Stimulated activated CD8-positive, alpha-beta memory T cell treated with anti-CD3 and anti-CD28 coated beads, Interleukin-7, amount 100 ng/mL, for 48 hours (primary cell): ENCODE data around the gene PRSS53.

ENCODE experiments used
- DNase-seq, 2 donors: peaks; one replicate each; pipeline ENCODE4 v3.0.0-alpha.2; 2020; ENCODE audit warnings: low read depth in 1 of 2; ENCODE audit errors: extremely low read depth in 1 of 2

PRSS53 gene

DNA sequence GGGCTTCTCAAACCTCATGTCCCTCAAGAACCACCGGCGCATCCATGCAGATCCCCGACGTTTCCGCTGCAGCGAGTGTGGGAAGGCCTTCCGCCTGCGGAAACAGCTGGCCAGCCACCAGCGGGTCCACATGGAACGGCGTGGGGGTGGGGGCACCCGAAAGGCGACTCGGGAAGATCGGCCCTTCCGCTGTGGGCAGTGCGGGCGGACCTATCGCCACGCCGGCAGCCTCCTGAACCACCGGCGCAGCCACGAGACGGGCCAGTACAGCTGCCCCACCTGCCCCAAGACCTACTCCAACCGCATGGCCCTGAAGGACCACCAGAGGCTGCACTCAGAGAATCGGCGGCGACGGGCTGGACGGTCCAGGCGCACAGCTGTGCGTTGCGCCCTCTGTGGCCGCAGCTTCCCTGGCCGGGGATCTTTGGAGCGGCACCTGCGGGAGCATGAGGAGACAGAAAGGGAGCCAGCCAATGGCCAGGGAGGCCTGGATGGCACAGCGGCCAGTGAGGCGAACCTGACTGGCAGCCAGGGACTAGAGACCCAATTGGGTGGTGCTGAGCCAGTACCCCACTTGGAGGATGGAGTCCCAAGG lies 8.6 kb downstream of the PRSS53 start:
- no peak for DNase-seq

DNA sequence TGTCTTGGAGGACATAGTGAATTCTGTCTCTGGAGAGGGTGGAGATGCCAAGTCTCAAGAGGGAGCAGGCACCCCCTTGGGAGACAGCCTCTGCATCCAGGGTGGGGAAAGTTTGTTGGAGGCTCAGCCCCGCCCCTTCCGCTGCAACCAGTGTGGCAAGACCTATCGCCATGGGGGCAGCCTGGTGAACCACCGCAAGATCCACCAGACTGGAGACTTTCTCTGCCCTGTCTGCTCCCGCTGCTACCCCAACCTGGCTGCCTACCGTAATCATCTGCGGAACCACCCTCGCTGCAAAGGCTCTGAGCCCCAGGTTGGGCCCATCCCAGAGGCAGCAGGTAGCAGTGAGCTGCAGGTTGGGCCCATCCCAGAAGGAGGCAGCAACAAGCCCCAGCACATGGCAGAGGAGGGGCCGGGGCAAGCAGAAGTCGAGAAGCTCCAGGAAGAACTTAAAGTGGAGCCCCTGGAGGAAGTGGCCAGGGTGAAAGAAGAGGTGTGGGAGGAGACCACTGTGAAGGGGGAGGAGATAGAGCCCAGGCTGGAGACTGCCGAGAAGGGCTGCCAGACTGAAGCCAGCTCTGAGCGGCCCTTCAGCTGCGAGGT lies 9.3 kb downstream of the PRSS53 start:
- DNase-seq = no peak

DNA sequence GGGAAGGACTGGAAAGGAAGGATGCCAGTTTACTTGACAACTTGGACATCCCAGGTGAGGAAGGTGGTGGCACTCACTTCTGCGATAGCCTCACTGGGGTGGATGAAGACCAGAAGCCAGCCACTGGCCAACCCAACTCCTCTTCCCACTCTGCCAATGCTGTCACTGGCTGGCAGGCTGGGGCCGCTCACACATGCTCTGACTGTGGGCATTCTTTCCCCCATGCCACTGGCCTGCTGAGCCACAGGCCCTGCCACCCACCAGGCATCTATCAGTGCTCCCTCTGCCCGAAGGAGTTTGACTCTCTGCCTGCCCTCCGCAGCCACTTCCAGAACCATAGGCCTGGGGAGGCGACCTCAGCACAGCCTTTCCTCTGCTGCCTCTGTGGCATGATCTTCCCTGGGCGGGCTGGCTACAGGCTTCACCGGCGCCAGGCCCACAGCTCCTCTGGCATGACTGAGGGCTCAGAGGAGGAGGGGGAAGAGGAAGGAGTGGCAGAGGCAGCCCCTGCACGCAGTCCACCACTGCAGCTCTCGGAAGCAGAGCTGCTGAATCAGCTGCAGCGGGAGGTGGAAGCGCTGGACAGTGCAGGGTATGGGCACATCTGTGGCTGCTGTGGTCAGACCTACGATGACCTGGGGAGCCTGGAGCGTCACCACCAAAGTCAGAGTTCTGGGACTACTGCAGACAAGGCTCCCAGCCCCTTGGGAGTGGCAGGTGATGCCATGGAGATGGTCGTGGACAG lies 10.0 kb downstream of the PRSS53 start:
- no peak for DNase-seq

DNA sequence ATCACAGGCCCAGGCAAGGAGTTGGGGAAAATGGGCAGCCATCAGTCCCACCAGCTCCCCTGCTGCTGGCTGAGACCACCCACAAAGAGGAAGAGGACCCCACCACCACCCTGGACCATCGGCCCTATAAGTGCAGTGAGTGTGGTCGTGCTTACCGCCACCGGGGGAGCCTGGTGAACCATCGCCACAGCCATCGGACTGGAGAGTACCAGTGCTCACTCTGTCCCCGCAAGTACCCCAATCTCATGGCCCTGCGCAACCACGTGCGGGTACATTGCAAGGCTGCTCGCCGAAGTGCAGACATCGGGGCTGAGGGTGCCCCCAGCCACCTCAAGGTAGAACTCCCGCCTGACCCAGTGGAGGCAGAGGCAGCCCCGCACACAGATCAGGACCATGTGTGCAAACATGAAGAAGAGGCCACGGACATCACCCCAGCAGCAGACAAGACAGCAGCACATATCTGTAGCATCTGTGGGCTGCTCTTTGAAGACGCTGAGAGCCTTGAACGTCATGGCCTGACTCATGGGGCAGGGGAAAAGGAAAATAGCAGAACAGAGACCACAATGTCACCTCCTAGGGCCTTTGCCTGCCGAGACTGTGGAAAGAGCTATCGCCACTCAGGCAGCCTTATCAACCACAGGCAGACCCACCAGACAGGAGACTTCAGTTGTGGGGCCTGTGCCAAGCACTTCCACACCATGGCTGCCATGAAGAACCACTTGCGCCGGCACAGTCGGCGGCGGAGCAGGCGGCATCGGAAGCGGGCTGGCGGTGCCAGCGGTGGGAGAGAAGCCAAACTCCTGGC lies 10.9 kb downstream of the PRSS53 start:
- DNase-seq = no peak

DNA sequence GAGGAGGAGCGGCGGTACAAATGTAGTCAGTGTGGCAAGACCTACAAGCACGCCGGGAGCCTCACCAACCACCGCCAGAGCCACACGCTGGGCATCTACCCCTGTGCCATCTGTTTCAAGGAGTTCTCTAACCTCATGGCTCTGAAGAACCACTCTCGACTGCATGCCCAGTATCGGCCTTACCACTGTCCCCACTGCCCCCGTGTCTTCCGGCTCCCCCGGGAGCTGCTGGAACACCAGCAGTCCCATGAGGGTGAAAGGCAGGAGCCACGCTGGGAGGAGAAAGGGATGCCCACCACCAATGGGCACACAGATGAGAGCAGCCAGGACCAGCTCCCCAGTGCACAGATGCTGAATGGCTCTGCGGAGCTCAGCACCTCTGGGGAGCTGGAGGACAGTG lies 11.7 kb downstream of the PRSS53 start:
- no peak for DNase-seq

DNA sequence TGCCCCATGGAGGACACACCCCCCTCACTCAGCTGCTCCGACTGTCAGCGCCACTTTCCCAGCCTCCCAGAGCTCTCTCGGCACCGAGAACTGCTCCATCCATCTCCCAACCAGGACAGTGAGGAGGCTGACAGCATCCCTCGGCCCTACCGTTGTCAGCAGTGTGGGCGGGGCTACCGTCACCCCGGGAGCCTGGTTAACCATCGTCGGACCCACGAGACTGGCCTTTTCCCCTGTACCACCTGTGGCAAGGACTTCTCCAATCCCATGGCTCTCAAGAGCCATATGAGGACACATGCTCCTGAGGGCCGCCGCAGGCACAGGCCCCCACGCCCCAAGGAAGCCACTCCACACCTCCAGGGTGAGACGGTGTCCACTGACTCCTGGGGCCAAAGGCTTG lies 12.4 kb downstream of the PRSS53 start:
- DNase-seq = no peak

DNA sequence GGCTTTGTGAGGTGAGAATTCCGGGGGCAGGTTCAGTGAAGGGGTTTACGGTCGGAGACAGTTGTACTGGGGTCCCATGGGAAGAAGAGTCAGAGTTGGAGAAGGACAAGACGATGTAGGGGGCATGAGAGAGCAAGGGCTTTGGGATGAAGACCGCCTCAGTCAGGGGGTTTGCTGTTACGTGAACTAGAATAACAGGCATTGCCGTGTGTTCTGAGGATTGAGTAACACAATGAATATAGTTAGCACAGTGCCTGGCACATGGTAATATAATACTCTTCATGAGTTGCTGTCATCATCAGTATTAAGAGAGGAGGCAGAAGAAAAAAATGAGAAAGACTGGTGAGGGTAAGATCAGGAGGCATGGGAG lies 13.9 kb downstream of the PRSS53 start:
- no peak for DNase-seq

DNA sequence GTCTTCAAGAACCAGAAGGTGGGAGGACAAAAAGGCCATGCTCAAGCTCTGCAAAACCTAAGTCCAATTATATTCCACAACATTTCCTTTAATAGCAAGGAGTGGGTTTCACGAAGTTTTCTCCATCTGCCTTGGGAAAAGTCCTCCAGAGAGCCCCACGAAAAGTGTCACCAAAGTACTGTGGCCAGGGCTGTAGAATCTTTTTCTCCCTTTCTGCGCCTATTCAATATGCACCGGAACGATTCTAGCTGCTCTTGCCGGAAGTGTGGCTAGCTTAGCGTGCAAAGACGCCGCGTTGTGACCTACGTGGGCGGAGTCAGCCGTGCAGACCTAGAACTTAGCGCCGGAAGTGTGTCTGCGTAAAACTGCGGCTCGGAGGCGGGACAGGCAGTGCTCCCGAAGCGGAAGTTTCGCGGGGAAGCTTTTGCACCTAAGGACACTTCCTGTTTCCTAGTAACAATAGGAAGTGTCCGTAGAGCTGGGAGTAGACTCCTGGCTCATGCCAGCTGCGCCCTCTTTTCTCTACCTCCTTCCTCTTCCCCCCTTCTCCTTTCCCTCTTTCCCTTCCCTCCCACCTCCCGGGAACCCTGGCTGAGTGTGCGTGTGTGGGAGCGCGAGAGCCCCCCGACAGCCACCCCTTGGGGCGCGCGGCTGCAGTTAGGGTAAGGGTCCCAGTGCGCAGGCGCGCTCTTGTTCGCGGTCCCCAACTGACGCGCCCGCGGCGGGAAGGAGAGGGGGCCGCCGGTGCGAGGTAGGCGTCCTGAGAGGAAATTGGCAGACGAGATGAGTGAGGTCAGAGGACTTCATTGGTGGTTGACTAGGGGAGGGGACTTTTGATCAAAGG lies 14.6 kb downstream of the PRSS53 start, which contains the start of the genes ZNF646 and ZNF668:
Gene ZNF646 (plus strand): TSS at position 453 of the 844 bp plus-strand sequence. CDS start 1,903 bp downstream, outside the sequence.
Gene ZNF668 (minus strand): TSS at position 271 of the 844 bp plus-strand sequence. CDS start 9,781 bp downstream, outside the sequence.
- DNase-seq = peak; percentile 94 to 99

DNA sequence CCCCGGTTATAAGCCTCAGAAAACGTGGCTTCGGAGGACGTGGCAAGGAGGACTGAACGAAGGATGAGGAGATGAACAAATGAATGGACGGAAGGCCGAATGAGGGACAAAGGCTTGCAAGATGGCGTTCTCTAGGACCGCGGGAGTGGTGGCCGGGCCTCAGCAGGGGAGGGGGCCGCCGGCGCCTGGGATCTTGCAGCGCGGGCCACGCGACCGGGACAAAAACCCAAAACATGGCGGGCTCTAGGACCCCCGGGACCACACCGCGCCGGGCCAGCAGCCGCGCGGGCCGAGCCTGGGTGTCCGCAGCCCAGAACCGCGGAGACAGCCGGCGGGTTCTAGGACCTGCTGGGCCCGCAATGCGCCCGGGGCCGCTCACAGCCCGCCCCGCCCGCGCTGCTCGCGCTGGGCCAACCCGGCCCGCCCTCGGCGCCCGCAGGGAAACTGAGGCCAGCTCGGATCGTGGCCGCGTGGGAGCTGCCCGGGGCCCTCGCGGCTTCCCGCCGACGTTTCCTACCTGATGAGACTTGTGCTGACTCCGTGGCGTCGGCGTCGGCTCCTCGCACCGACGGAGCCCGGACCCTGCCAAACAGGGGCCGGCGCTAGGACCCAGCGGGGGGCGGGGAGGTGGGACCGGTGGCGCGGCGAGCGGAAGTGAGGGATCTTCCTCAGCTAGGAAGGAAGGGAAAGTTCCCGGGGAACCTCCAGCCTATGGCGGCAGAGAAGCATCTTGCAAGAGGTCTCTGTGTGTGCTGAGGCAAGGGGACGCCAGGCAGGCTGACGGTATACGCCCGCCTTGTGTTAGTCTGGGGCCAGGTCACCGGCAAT lies 15.4 kb downstream of the PRSS53 start:
- DNase-seq = peak; percentile 78 to 85

DNA sequence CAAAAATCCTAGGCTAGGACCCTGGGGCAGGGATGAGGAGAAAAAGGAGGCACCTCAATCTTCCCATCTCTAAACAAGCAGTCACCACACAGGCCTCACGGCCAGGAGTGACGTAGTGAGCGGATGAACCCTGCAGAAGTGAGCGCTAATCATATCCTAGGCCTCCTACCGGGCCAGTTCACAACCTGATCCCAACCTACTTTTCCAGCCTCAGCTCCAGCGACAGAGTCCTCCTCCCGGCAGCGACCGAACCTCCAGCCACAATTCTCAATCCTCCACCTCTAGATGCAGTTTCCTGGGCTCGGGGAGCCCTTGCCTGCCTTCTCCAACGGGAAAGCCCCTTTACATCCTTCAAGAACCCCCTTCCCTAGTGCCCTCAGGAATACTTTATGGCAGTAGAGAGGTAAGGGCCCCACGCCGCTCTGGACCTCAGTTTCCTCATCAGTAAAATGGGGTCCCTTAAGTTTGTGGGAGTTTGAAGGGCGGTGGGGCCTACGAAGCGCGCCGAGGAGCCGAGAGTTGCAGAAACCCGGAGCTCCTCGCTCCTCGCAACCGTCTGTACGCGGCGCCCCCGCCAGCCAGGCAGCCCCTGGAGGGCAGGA lies 16.1 kb downstream of the PRSS53 start:
- DNase-seq = no peak

DNA sequence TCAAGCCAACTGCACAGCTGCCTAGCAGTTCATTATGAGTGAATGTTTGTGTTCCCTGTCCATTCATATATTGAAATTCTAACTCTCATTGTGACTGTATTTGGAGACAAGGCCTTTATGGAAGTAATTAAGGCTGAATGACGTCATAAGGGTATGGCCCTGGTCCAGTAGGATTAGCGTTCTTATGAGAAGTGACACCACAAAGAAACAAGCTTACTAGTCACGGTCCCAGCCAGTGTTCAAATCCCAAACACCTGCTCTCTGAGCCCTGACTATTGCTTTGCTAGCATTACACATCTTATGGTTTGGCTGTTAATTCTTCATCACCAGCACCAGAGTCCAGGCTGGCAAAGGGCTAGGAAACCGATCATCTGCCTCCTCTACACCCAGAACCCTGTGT lies 16.9 kb downstream of the PRSS53 start:
- DNase-seq = no peak

DNA sequence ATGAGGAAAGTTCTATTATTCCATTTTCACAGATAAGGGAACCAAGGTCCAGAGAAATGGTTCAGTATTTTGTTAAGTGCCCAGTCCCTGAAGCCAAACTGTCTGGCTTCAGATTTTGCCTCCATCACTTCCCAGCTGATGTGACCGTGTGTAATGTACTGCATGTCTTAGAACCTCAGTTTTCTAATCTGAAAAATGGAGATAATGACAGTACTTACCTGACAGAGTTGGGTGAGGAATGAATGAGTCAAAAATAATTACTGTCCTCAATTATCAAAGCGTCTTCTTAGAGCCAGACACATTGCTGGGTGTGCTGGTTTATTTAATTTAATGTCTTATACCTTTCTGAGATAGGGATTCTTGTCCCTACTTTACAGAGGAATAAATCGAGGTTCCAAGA lies 21.4 kb downstream of the PRSS53 start:
- no peak for DNase-seq

DNA sequence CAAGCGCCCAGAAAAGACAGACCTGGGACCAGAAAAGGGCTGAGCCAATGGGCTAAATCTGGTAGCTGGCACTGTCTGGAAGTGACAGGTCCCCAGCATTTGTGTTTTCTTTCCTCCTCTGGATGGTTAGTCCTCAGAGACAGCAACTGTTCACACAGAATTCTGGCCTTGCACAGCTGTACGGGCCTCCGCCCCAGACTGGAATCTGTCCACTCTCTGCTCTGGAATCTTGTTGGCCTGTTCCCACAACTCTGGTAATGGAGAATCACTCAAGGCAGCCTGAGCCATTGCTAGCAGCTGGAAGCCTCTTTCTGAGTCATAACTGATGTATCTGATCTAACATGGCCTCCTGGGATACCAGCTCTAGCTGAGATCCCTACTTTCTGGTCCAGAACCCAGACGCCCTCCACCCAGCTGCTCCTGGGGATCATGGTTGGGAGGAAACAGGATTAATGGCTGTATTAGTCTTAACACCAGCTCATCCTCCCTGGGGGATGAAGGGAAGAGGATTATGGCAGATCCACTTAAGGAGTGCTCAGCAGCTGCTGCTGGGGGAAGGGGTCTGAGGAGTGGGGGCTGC lies 23.8 kb downstream of the PRSS53 start:
- DNase-seq = no peak

DNA sequence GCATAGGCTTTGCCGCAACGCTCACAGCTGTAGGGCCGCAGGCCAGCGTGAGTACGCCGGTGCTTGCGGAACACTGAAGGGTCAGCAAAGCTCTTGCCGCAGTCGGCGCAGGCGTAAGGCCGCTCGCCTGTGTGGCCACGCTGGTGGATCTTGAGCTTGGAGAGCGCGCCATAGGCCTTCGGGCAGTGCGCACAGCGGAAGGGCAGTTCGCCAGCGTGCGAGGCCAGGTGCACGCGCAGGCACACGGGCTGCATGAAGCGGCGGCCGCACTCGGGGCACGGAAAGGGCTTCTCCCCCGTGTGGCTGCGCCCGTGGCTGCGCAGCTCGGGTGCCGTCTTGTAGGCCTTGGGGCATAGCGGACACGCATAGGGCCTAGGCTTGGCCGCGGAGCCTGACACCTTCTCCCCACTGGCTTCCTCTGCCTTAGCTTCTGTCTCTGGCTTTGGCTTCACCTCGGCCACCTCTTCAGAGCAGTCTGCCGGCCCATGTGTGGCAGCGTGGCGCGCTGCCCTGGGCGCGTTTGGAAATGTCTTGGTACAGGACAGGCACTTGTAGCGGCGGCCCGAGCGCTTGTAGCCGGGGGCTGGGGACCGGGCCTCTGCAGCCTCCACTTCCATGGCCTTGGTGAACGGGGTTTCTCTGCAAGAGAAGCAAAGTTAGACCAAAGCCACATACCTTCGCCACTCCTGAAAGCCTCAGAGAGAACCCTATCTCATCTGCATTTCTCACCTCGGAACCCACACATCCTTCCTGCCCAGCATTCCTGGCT lies 24.7 kb downstream of the PRSS53 start:
- DNase-seq = no peak

DNA sequence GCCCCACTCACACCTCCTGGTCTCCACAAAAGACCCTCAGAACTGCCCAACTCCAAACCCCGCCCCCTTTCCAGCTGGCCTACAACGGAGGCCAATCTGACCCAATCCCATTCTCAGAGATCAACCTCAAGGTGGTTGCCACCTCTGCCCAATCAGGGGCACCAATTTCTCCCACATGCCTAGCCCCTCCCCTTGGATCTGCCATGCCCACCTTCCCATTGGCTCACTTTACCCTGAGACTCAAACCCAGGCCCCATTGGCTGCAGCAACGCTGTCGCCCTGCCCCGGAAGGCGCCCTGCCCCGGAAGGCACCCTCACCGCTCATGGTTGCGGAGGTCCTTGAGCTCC lies 25.3 kb downstream of the PRSS53 start:
- no peak for DNase-seq

DNA sequence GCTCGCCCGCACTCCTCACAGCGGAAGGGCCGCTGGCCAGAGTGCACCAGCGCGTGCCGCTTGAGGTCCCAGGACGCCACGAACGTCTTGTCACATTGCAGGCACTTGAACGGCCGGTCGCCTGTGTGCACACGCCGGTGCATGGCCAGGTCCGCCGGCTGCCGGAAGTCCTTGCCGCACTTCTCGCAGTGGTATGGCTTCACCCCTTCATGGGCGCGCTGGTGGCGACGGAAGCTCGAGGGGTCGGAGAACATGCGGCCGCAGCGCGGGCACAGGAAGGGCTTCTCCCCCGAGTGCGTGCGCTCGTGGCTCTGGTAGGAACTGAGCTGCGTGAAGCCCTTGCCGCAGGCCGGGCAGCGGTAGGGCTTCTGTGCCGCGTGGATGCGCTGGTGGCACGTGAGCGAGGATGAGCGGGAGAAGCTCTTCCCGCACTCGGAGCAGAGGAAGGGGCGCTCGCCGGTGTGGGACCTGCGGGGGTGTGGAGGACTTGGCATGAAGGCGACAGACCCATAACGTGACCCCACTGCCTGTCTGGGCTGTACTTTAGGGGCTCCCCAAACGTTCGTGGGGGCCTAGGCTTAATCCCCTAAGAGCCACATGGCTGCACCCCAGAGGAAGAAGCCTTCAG lies 26.8 kb downstream of the PRSS53 start:
- no peak for DNase-seq

DNA sequence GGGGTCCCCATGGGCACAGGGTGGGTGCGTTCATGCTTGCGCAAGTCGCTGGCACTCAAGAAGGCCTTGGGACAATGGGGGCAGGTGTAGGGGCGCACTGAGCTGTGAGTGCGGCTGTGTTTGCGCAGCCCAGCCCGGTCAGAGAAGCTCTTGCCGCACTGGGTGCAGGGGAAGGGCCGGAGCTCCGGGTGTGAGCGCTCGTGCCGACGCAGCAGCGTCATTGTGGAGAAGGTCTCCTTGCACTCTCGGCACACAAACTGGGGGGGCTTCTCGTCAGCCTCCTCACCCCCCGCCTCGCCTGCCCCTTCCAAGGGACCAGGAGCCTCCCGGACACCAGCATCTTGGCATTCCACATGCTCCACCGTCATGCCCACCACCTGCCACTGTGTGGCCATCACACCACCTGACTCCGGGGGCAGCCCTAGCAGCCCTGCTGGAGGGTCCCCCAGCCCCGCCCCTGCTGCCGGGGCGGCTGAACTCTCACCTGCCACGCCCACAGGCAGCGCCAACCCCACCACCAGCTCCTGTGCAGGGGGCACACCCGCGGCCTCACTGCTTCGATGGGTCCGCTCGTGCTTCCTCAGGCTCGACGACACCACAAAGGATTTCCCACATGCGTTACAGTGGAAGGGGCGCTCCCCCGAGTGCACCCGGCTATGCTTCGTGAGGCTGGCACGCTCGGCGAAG lies 27.5 kb downstream of the PRSS53 start:
- DNase-seq = no peak
